HepG2 (cell line): ENCODE data around the gene PGP.

Source experiments
- CC2D1A ChIP-seq: sonication (generic); formaldehyde crosslinking; IDR thresholded peaks from 2 replicates; pipeline ENCODE4 v1.8.1; 2023; ENCODE audit warnings: mild to moderate bottlenecking, missing genetic modification reagents
- RELA ChIP-seq: sonication (generic); formaldehyde crosslinking; IDR thresholded peaks from 2 replicates; pipeline ENCODE4 v1.4.0; 2020; ENCODE audit warnings: missing genetic modification reagents
- U2AF1 ChIP-seq: fragments of 200-400 bp; formaldehyde crosslinking; optimal IDR thresholded peaks from 2 replicates; pipeline ENCODE3; 2017; ENCODE audit warnings: mild to moderate bottlenecking, low read depth, low read length
- TF ChIP-seq, protein P1 (sequence below): conservative IDR thresholded peaks from 2 replicates; pipeline ENCODE4 v1.6.1; 2018; ENCODE audit warnings: missing genetic modification reagents
- TF ChIP-seq, protein P2 (sequence below): sonication (generic); formaldehyde crosslinking; IDR thresholded peaks from 2 replicates; pipeline ENCODE4 v1.4.0; 2020; ENCODE audit warnings: missing genetic modification reagents

- TF ChIP-seq CC2D1A (CRISPR knock-in tag) (no peak), RELA (CRISPR knock-in tag) (no peak), U2AF1 (no peak)
- TF ChIP-seq, protein P1, sequence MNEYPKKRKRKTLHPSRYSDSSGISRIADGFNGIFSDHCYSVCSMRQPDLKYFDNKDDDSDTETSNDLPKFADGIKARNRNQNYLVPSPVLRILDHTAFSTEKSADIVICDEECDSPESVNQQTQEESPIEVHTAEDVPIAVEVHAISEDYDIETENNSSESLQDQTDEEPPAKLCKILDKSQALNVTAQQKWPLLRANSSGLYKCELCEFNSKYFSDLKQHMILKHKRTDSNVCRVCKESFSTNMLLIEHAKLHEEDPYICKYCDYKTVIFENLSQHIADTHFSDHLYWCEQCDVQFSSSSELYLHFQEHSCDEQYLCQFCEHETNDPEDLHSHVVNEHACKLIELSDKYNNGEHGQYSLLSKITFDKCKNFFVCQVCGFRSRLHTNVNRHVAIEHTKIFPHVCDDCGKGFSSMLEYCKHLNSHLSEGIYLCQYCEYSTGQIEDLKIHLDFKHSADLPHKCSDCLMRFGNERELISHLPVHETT (CRISPR knock-in tag) = no peak
- TF ChIP-seq, protein P2, sequence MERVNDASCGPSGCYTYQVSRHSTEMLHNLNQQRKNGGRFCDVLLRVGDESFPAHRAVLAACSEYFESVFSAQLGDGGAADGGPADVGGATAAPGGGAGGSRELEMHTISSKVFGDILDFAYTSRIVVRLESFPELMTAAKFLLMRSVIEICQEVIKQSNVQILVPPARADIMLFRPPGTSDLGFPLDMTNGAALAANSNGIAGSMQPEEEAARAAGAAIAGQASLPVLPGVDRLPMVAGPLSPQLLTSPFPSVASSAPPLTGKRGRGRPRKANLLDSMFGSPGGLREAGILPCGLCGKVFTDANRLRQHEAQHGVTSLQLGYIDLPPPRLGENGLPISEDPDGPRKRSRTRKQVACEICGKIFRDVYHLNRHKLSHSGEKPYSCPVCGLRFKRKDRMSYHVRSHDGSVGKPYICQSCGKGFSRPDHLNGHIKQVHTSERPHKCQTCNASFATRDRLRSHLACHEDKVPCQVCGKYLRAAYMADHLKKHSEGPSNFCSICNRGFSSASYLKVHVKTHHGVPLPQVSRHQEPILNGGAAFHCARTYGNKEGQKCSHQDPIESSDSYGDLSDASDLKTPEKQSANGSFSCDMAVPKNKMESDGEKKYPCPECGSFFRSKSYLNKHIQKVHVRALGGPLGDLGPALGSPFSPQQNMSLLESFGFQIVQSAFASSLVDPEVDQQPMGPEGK (CRISPR knock-in tag) = no peak
Measured at GRCh38 chr16:2181952-2182351, 32.7 kb downstream of the PGP start.
